HG02943 (cell line): Measurements from ENCODE around the gene CDC14A.
"Not testable (repeated sequence)": the region's sequence is repeated elsewhere in the genome, so short reads cannot be mapped to it uniquely, and the experiment has no call there.

ENCODE experiments used
- ATAC-seq: cut with Tn5 transposase; IDR thresholded peaks from one replicate; pipeline ENCODE4 v1.9.1; 2021; ENCODE audit warnings: mild to moderate bottlenecking, low read depth, moderate library complexity; ENCODE audit not compliant: unreplicated experiment

The CDC14A gene

GRCh38 chr1:100331146-100331545, 21.2 kb upstream of the CDC14A start:
- not testable (repeated sequence) for ATAC-seq

DNA sequence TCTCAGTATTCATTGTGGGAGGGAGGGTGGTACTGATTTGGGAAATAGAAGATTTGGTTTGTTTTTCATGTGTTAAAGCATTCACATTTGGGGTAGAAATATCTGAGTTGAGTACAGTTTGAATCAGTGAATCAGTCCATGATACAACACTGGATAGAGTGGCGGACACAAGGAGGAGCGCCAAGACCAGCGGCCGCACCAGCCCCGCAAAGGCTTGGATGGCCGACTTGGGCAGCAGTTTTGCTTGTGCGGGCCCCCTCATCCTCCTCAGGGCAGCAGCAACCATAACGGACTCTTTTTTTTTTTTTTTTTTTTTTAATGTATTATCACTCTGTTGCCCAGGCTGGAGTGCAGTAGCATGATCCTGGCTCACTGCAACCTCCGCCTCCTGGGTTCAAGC, 20.0 kb upstream of the CDC14A start:
- ATAC-seq = no peak

DNA sequence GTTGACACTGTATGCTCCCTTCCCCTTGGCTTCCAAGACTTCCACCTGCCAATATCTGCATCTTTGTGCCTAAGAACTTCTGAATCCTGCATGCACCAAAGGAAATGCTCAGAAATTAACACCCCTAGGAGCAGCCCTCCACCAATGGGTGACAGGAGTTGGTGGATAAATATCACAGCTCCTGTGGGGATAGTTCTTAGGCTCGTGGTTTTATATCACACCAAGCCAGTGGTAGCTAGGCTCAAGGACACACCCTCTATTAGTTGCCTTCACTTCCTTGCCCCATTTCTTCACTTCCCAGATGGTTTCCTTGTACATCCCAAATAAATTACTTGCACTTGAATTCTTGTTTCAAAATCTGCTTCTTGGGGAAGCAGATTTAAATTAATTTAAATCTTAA, 16.9 kb upstream of the CDC14A start:
- ATAC-seq = no peak

GRCh38 chr1:100337878-100338277, 14.4 kb upstream of the CDC14A start:
- ATAC-seq = not testable (repeated sequence)

DNA sequence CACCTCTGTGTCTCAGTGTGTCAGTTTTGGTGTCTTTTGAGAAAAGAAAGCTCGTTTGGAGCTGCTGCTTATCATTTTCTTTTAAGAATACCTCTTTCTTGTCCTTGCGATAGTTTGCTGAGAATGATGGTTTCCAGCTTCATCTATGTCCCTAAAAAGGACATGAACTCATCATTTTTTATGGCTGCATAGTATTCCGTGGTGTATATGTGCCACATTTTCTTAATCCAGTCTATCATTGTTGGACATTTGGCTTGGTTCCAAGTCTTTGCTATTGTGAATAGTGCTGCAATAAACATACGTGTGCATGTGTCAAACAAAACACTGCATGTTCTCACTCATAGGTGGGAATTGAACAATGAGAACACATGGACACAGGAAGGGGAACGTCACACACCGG, 12.6 kb upstream of the CDC14A start:
- ATAC-seq = not testable (repeated sequence)

GRCh38 chr1:100340494-100340893, 11.8 kb upstream of the CDC14A start:
- ATAC-seq = no peak

DNA sequence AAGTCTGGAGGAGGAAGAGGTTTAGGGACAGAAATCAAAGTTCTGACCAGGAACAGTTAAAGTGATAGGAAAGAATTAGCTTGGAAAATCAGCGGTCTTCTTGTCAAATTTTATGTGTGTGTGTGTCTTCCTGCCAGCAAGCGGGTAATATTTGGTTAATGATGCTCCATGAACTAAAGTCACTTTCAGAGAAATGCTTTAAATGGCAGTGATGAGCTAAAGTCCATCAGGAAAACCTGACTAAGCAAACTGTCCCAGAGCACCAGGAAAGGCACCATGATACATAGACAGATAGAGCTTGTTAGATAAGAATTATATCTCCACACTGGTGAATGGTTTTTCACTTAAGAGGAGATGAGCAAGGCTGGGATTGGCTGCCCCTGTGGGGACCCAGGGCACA, 10.0 kb upstream of the CDC14A start:
- no peak for ATAC-seq

GRCh38 chr1:100343897-100344296, 8.4 kb upstream of the CDC14A start:
- no peak for ATAC-seq

DNA sequence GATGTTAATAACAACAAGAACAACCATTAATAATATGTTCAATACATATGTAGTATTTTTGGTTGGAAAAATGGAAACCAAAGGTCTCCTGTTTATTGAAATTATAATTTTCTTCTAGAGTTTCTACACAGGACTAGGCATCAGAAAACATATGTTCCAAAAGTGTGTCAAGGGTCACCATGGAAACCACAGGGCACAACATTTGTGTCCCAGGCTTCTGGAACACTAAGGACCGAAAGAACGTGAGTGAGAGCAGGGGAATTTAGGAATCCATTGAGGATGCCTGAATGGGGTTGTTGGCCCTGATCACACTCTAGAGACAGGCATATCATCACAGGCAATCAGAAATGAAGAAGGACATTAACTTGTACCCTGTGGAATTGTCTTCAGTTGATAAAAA, 7.5 kb upstream of the CDC14A start:
- no peak for ATAC-seq

DNA sequence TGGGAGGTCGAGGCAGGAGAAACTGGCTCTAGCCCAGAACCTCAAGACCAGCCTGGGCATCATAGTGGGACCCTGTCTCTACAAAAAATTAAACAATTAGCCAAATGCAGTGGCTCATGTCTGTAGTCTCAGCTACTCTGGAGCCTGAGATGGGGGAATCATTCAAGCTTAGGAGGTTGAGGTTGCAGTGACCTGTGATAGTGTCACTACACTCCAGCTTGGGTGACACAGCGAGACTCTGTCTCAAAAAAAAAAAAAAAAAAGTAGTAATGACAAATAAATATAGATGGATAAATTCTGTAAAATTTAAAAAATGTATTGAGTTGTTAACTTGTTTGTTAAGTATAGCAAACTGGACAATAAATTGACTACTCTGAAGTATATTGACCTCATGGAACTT, 5.9 kb upstream of the CDC14A start:
- no peak for ATAC-seq

DNA sequence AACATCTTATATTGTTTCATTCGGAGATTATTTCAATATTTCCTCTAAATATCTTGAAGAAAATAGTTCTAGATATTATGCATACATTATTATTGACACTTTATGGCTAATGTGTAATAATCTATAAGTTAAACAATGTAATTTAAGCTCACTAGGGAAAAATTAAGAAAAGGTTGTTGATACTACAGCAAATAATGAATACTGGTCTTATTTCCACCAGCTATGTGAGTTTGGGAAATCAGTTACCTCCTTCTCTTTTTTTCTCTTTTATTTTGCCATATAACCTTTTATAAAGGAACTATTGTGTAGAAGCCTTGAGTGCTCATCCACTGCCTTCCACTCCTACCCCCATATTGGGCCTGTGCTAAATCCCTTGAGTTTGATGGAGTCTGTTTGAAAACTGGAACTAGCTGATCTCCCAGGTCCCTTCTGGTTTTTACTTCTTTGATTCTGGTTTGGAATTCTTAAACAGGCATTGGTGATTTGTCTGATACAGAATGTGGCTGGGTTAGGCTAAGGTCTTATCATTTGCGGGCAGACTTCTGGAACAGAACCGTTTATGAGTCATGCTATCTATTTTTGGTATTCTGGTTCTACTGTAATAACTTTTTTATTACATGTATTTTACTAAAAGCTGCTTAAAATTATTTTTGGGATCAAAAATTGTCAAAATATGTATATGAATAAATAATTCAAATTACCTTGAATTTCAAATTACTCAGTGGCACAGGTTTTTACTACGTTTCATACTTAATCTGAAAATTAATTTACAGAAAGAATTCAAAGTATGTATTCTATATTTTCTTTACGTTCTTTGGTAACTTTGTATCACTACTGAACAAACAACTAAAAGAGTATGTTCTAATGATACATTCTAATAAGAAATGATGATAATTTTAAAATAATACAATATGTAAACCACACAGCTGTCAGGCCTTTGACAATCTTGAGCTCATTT, 5.0 kb upstream of the CDC14A start:
- ATAC-seq = no peak

DNA sequence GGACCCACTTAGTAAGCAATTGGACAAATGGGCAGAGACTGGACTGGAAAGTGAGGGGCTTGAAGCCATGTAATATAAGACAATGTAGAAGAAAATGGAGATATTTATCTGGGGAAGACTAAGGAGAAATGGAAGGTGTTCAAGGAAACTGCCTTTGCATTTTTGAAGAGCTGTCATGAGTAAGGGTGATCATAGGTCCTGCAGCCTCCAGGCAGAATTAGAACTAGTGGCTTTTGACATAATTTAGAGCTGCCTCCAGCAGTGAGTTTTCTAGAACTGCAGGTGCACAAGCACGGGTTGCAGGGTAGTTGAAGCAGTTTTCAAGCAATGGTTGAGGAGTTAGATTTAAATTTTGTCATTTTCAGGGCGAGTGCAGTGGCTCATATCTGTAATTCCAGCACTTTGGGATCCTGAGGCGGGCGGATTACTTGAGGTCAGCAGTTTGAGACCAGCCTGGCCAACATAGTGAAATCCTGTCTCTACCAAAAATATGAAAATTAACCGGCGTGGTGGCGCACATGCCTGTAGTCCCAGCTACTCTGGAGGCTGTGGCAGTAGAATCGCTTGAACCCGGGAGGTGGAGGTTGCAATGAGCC, 3.7 kb upstream of the CDC14A start:
- no peak for ATAC-seq

DNA sequence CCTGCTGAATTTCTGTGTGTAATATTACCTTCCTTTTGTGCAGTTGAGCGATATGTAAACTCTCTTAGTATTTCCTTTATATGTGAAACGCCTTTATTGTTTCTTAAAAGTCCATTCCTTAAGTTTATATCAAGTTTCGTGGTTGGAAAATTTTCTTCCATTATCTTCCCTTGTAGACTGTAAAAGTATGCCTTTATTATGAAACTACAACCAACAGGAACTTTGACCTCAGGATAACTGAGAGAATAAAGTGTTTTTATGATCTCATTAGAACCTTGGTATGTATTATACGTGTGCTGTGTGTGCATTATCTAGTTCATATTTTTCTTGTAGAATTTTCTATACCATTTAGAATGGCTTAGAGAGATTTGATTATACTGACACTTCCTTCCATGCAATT, 3.1 kb upstream of the CDC14A start:
- no peak for ATAC-seq

- ATAC-seq = no peak
Measured at GRCh38 chr1:100350787-100351094, 1.6 kb upstream of the CDC14A start.

- peak; percentile 63 for ATAC-seq
Measured at GRCh38 chr1:100351095-100351887, 1.0 kb upstream of the CDC14A start.

- ATAC-seq = peak; percentile 12
Measured at GRCh38 chr1:100353071-100353801, 930 bp downstream of the CDC14A start.

- ATAC-seq = no peak
Measured at GRCh38 chr1:100353988-100354387, 1.7 kb downstream of the CDC14A start.

DNA sequence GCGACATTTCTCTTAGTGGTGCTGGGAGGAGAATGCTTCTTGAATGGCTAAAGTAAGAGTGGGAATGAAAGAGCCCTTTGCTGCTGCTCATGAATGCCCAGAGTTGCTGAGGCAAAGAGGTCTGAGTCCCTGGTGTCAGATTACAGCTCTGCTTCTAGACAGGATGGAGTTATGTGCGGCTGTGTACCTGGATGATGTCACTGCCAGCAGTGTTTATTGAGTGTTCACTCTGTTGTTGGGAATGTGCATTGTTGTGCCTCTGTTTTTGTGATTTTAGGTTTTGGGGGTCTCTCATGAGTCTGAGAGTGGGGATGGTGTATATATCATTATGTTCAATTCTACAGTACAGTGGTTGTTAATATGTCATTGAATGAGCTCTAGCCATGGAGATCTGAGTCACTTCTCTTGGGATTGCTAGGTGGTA, 2.7 kb downstream of the CDC14A start:
- no peak for ATAC-seq

- no peak for ATAC-seq
Measured at GRCh38 chr1:100358210-100358609, 5.9 kb downstream of the CDC14A start.

- ATAC-seq = no peak
Measured at GRCh38 chr1:100359139-100359538, 6.8 kb downstream of the CDC14A start.
